Hepatocyte (in vitro differentiated cells): Measurements from ENCODE around the gene CDHR2. TPM values are rescaled to one million over a fixed set of nuclear protein-coding genes. Genes with fewer than 3 reads are reported as not detected.
"Not testable (repeated sequence)": the region's sequence is repeated elsewhere in the genome, so short reads cannot be mapped to it uniquely, and the experiment has no call there.

Experiments
- DNase-seq: peaks from one replicate; pipeline ENCODE4 v3.0.0-alpha.2; 2016; ENCODE audit warnings: low spot score
- H2AFZ ChIP-seq: fragments of 200-600 bp; sonication (generic); 2 replicates; pipeline ENCODE4 v1.6.0; 2016; ENCODE audit warnings: antibody characterized with exemption, mild to moderate bottlenecking
- H3K27ac ChIP-seq: fragments of 200-600 bp; sonication (generic); 2 replicates; pipeline ENCODE4 v1.5.1; 2016; ENCODE audit warnings: mild to moderate bottlenecking
- H3K27me3 ChIP-seq: fragments of 200-600 bp; sonication (generic); 2 replicates; pipeline ENCODE4 v1.6.1; 2016
- H3K36me3 ChIP-seq: fragments of 200-600 bp; sonication (generic); replicated peaks from 2 replicates; pipeline ENCODE4 v1.5.1; 2016; ENCODE audit warnings: low read depth; ENCODE audit not compliant: insufficient read depth
- H3K4me1 ChIP-seq: fragments of 200-600 bp; sonication (generic); 2 replicates; pipeline ENCODE4 v1.5.1; 2016; ENCODE audit warnings: mild to moderate bottlenecking, moderate library complexity; ENCODE audit not compliant: insufficient read depth
- H3K4me2 ChIP-seq: fragments of 200-600 bp; sonication (generic); 2 replicates; pipeline ENCODE4 v1.6.0; 2016
- H3K4me3 ChIP-seq: fragments of 200-600 bp; sonication (generic); 2 replicates; pipeline ENCODE4 v1.5.1; 2016; ENCODE audit warnings: mild to moderate bottlenecking
- H3K79me2 ChIP-seq: fragments of 200-600 bp; sonication (generic); 2 replicates; pipeline ENCODE4 v1.6.0; 2017; ENCODE audit warnings: mild to moderate bottlenecking
- H3K9me2 ChIP-seq: fragments of 200-600 bp; sonication (generic); replicated peaks from 2 replicates; pipeline ENCODE4 v1.6.0; 2017; ENCODE audit warnings: mild to moderate bottlenecking; ENCODE audit not compliant: insufficient read depth
- H3K9me3 ChIP-seq: fragments of 200-600 bp; sonication (generic); 2 replicates; pipeline ENCODE4 v1.5.1; 2016; ENCODE audit warnings: low read depth, mild to moderate bottlenecking
- H4K20me1 ChIP-seq: fragments of 200-600 bp; sonication (generic); 2 replicates; pipeline ENCODE4 v1.6.0; 2016; ENCODE audit warnings: mild to moderate bottlenecking; ENCODE audit not compliant: insufficient read depth, poor library complexity, severe bottlenecking
- EZH2 ChIP-seq: fragments of 200-600 bp; sonication (generic); IDR thresholded peaks from 2 replicates; pipeline ENCODE4 v1.6.1; 2016; ENCODE audit warnings: antibody characterized with exemption, mild to moderate bottlenecking, borderline replicate concordance
- EZH2phosphoT487 ChIP-seq: fragments of 200-600 bp; sonication (generic); IDR thresholded peaks from one replicate; pipeline ENCODE4 v1.6.1; 2018; ENCODE audit warnings: antibody characterized with exemption, mild to moderate bottlenecking, low read depth, moderate library complexity; ENCODE audit not compliant: unreplicated experiment, severe bottlenecking
- WGBS: methylation state at CpG from one replicate; pipeline ENCODE4 v1.1.6; 2016; ENCODE audit warnings: low lambda C conversion rate; ENCODE audit errors: missing lambda C conversion rate; 5-methylcytosine and 5-hydroxymethylcytosine counted together
- polyA plus RNA-seq: library from polyadenylated mRNA; unstranded; fragments of >200 nt; fragmentation: Nextera tagmentation; extraction: Ambion mirVana; gene quantifications from 2 replicates; pipeline ENCODE4 v1.2.1, GENCODE V29; 2016
- total RNA-seq: library from RNA; depleted of rRNA; stranded (reverse); fragments of >200 nt; gene quantifications from 2 replicates; pipeline ENCODE4 v1.2.3, GENCODE V29; 2014
- TF ChIP-seq, protein P1 (sequence below): fragments of 200-600 bp; sonication (generic); IDR thresholded peaks from 2 replicates; pipeline ENCODE4 v1.5.1; 2016; ENCODE audit warnings: antibody characterized with exemption, mild to moderate bottlenecking; ENCODE audit not compliant: poor library complexity

Gene CDHR2
- total and polyA plus RNA-seq, 2 experiments from 2014 or later = 28.3 to 29.8 TPM

DNA sequence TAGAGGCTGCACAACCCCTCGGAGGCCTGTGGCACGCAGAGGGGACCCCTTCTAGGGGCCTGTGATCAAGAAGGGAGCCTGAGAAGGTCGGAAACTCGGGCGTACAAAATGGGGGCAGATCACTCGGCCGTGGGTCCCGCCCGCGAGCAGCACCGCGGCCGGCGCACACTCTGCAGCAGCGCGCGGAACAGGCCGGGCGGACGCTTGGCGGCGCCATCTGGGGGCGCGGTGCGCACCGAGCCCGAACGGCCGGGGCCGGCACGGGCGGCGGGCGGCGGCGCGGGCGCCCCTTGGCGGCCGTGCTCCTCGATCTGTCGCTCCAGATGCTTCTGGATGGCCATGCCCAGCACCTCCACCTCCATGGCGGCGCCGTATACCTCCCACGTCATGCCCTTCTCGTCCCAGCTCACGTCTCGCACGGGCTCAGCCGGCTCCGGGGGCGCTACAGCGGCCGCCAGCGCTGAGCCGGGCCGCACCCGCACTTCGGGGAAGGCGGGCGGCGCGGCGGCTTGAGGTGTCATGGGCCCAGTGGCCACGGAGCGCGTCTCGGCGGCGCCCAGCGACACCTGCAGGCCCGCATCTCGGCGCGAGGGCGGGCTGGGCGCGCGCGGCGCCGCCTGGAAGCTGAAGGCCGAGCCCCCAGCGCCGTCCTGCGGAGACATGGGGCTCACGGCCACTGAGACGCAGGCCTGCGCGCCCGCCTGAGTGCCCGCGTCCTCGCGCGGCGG lies 47.7 kb downstream of the CDHR2 start:
- H3K79me2 ChIP-seq = no peaks in the 10 kb centered on the region
- peak overlapping the region; percentile 63 for H2AFZ ChIP-seq
- TF ChIP-seq, protein P1, sequence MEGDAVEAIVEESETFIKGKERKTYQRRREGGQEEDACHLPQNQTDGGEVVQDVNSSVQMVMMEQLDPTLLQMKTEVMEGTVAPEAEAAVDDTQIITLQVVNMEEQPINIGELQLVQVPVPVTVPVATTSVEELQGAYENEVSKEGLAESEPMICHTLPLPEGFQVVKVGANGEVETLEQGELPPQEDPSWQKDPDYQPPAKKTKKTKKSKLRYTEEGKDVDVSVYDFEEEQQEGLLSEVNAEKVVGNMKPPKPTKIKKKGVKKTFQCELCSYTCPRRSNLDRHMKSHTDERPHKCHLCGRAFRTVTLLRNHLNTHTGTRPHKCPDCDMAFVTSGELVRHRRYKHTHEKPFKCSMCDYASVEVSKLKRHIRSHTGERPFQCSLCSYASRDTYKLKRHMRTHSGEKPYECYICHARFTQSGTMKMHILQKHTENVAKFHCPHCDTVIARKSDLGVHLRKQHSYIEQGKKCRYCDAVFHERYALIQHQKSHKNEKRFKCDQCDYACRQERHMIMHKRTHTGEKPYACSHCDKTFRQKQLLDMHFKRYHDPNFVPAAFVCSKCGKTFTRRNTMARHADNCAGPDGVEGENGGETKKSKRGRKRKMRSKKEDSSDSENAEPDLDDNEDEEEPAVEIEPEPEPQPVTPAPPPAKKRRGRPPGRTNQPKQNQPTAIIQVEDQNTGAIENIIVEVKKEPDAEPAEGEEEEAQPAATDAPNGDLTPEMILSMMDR = peak; percentile 22
- TF ChIP-seq EZH2phosphoT487 = no peak
- no peaks in the 10 kb centered on the region for H4K20me1 ChIP-seq
- H3K27ac ChIP-seq = no peak overlapping the region
- no peaks in the 10 kb centered on the region for H3K9me3 ChIP-seq
- DNase-seq = peak; percentile 79
- H3K4me3 ChIP-seq = no peak overlapping the region
- no peaks in the 10 kb centered on the region for H3K36me3 ChIP-seq
- no peaks in the 10 kb centered on the region for H3K27me3 ChIP-seq
- H3K4me2 ChIP-seq = peak overlapping the region; percentile 88
- H3K4me1 ChIP-seq = no peaks in the 10 kb centered on the region
- 22% methylated on average over 84 of the region's 98 CpGs for WGBS
- no peaks in the 10 kb centered on the region for H3K9me2 ChIP-seq

DNA sequence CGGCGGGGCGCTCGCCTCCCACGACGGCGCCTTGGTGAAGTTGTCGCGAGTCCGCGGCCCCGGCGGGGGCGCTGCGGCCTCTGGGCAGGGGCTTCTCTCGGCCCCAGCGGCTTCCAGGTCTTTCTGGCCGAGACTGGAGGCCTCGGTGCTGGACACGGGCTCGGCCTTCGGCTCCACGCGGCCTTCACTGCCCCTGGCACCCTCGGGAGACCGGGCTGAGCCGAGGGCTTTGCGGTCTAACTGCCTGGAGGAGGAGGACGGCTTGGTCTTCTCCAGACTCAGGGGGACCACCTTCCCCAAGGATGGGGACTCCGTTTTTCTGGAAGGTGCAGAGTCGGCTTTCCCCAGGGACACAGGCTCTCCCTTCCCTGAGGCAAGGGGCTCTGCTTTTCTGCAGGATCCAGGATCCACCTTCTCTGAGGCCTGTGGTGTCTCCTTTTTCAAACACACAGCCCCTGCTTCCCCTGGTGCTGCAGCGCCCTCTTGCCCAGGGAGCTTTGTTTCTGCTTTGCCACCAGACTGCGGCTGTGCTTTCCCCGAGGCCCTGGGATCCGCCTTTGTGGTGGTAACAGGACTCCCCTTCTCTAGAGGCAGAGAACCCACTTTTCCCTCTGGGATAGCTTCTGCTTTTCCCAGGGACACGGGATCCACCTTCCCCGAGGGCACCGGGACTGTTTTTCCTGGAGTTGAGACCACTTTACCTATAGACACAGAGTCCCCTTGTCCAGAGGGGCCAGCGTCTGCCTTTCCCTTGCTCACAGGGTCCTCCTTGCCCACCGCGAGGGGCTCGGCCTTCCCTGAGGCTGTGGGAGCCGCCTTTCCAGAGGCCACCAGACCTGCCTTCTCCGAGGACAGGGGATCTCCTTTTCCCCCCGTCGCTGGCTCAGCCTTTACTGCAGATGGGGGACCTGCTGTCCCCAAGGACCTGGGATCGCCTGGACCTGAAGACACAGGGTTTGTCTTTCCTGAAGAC lies 48.6 kb downstream of the CDHR2 start:
- Histone ChIP-seq H3K4me3 (no peak overlapping the region), H4K20me1 (no peaks in the 10 kb centered on the region), H3K27me3 (no peaks in the 10 kb centered on the region), H2AFZ (no peak overlapping the region), H3K4me1 (no peaks in the 10 kb centered on the region), H3K9me3 (no peaks in the 10 kb centered on the region), H3K4me2 (peak overlapping the region; percentile 88), H3K36me3 (no peaks in the 10 kb centered on the region), H3K9me2 (no peaks in the 10 kb centered on the region), H3K79me2 (no peaks in the 10 kb centered on the region), H3K27ac (no peak overlapping the region)
- TF ChIP-seq EZH2 (no peak), EZH2phosphoT487 (no peak)
- TF ChIP-seq, protein P1 = no peak
- DNase-seq = no peak
- WGBS = 72% methylated on average over 47 of the region's 47 CpGs

DNA sequence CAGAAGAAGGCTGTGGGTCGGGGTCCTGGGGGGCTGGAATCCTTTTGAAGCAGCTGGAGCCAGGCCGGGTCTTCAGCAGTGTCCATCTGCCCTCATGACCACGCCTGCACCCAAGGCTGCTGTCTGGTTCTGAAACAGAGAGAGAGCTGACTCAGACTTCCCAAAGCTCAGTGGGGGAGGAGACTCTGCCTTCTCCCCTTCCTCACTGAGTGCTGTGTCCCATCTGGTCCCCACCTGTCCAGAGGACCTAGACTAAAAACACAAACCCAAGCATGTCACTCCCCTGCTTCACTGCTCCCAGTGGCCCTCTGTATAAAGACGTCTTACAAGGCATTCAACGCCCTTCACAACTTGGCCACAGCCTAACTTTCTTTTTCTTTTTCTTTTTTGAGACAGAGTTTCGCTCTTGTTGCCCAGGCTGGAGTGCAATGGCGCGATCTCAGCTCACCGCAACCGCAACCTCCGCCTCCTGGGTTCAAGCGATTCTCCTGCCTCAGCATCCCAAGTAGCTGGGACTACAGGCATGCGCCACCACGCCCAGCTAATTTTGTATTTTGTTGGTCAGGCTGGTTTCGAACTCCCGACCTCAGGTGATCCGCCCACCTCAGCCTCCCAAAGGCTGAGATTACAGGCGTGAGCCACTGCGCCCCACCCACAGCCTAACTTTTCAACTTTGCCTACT lies 50.7 kb downstream of the CDHR2 start:
- not testable (repeated sequence) for H3K9me2 ChIP-seq, DNase-seq, H3K36me3 ChIP-seq, H3K9me3 ChIP-seq, H3K27me3 ChIP-seq, H2AFZ ChIP-seq, H3K4me2 ChIP-seq, H3K79me2 ChIP-seq, H4K20me1 ChIP-seq, H3K4me1 ChIP-seq, H3K4me3 ChIP-seq, H3K27ac ChIP-seq
- WGBS = 93% methylated on average over 19 of the region's 19 CpGs
